ENCODE data around the gene RPRD1B.

DNA sequence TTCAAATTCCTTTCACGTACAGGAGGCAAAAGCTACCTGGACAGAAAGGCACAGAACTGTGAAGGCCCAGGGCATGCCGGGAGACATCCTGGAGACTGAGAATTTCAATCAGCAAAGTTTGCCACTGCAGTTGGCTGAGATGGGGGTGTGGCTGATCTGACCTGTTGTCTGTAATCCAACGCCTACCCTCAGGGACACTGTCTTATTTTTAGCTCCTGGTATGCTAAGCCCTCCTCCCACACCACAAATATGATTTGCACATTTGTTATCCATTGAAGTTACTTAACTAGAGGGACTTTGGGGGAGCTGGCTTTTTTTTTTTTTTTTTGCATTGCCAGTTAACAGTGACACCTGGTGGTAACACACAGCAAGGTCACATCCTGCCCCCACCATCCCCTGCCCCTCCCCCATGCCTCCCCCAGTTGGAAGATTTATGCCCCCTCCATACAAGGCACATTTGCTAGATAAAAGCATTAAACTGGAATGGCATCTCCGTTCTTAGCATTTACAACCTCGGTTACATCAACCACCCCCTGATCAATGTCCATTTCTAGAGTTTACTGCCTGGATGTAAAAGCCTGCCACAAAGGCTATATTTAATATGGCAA lies 40.6 kb upstream of the RPRD1B start:
- TF ChIP-seq, protein P1, sequence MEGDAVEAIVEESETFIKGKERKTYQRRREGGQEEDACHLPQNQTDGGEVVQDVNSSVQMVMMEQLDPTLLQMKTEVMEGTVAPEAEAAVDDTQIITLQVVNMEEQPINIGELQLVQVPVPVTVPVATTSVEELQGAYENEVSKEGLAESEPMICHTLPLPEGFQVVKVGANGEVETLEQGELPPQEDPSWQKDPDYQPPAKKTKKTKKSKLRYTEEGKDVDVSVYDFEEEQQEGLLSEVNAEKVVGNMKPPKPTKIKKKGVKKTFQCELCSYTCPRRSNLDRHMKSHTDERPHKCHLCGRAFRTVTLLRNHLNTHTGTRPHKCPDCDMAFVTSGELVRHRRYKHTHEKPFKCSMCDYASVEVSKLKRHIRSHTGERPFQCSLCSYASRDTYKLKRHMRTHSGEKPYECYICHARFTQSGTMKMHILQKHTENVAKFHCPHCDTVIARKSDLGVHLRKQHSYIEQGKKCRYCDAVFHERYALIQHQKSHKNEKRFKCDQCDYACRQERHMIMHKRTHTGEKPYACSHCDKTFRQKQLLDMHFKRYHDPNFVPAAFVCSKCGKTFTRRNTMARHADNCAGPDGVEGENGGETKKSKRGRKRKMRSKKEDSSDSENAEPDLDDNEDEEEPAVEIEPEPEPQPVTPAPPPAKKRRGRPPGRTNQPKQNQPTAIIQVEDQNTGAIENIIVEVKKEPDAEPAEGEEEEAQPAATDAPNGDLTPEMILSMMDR (conservative IDR thresholded peaks at IDR 0.05), result peak; percentile 72
- no peak for TF ChIP-seq EZH2 (IDR thresholded peaks at IDR 0.05; ENCODE audit: low read depth)

All from PC-9 (cell line).